ENCODE measurements around the gene CHMP2A.
A peak's percentile ranks its signal among the peaks of the same experiment; 100 is the strongest.

Gene CHMP2A

GRCh38 chr19:58548859-58549663 lies 5.8 kb downstream of the CHMP2A start:
- no peak overlapping the region for H3K4me3 ChIP-seq (ENCODE audit: low read depth, low read length)
- DNase-seq (ENCODE audit: low read depth, low spot score) = no peak
- no peak for TF ChIP-seq CTCF (IDR thresholded peaks at IDR 0.05; ENCODE audit: low read depth, low read length)
- in situ Hi-C loops (cut with HindIII; ENCODE audit: low sequenced_read_pairs) = no loop called here

- no peak for DNase-seq (ENCODE audit: low read depth, low spot score)
- H3K4me3 ChIP-seq (ENCODE audit: low read depth, low read length) = no peak overlapping the region
- in situ Hi-C loops (cut with HindIII; ENCODE audit: low sequenced_read_pairs) = no loop called here
Measured at GRCh38 chr19:58547323-58548312, 7.3 kb downstream of the CHMP2A start.

GRCh38 chr19:58546019-58546530 lies 8.8 kb downstream of the CHMP2A start:
- in situ Hi-C loops (cut with HindIII; ENCODE audit: low sequenced_read_pairs) = no loop called here
- no peak for TF ChIP-seq CTCF (IDR thresholded peaks at IDR 0.05; ENCODE audit: low read depth, low read length)

More at GRCh38 chr19:58547323-58548312, 7.3 kb downstream of the CHMP2A start:
- no peak for TF ChIP-seq CTCF (IDR thresholded peaks at IDR 0.05; ENCODE audit: low read depth, low read length)

GRCh38 chr19:58545286-58546018 lies 9.5 kb downstream of the CHMP2A start:
- H3K4me3 ChIP-seq (ENCODE audit: low read depth, low read length) = peak overlapping the region; percentile 91
- no peak for TF ChIP-seq CTCF (IDR thresholded peaks at IDR 0.05; ENCODE audit: low read depth, low read length)
- in situ Hi-C loops (cut with HindIII; ENCODE audit: low sequenced_read_pairs) = no loop called here
- no peak for DNase-seq (ENCODE audit: low read depth, low spot score)

More at GRCh38 chr19:58546019-58546530, 8.8 kb downstream of the CHMP2A start:
- no peak for DNase-seq (ENCODE audit: low read depth, low spot score)
- peak overlapping the region; percentile 91 for H3K4me3 ChIP-seq (ENCODE audit: low read depth, low read length)

GRCh38 chr19:58544591-58545285 lies 10.2 kb downstream of the CHMP2A start:
- H3K4me3 ChIP-seq (ENCODE audit: low read depth, low read length) = peak overlapping the region; percentile 91
- peak; percentile 29 for DNase-seq (ENCODE audit: low read depth, low spot score)
- no peak for TF ChIP-seq CTCF (IDR thresholded peaks at IDR 0.05; ENCODE audit: low read depth, low read length)
- in situ Hi-C loops (cut with HindIII; ENCODE audit: low sequenced_read_pairs) = no loop called here
